ENCODE measurements around the gene RPL18A.

Gene RPL18A

GRCh38 chr19:17910791-17911360 is 51.2 kb downstream of the RPL18A start:
- no peak for DNase-seq (ENCODE audit: low read depth)
